Measurements from ENCODE around the gene CABLES1. TPM values are rescaled to one million over a fixed set of nuclear protein-coding genes. Genes with fewer than 3 reads are reported as not detected.

The CABLES1 gene
- total and polyA plus RNA-seq, 3 experiments from 2014 or later = 0.30 to 8.9 (median 8.0) TPM

DNA sequence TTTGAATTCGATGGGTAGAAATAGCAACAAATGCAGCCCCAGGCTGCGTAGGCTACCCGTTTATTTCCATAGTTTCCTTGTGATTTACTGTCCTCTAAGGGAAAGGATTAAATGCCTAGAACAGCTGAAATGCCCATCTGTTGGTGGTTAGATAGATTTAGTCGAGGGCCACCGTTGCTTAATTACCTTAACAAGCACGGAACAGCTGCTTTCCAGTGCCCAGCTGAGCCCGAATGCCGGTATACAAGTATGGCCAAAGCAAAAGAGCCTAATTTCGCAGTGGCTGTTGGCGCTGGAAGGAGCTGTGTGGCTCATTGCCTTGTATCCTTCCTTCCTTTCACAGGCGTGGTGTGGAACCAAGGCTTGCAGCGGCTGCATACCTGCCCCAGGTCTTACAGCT is 109.1 kb downstream of the CABLES1 start:
- Histone ChIP-seq H3K27me3 (ENCODE audit: insufficient read depth, low read length, poor library complexity, severe bottlenecking) (no peaks in the 10 kb centered on the region), H3K27ac (ENCODE audit: low read depth, low read length) (no peak overlapping the region), H3K9me3 (ENCODE audit: low read length) (no peaks in the 10 kb centered on the region), H3K4me3 (ENCODE audit: low read length) (no peak overlapping the region), H3K4me1 (ENCODE audit: insufficient read depth, low read length) (no peaks in the 10 kb centered on the region), H3K36me3 (ENCODE audit: insufficient read depth, low read length) (no peaks in the 10 kb centered on the region)
- H3K4me3 Mint-ChIP-seq = no peak overlapping the region
- no peaks in the 10 kb centered on the region for H3K36me3 Mint-ChIP-seq
- peaks cover 0 to 6% of the 10 kb centered on the region in 2 donors for H3K27me3 Mint-ChIP-seq
- no peak overlapping the region for H3K27ac Mint-ChIP-seq
- peaks cover 0 to 1% (median 0%) of the 10 kb centered on the region in 3 donors for H3K4me1 Mint-ChIP-seq
- no peaks in the 10 kb centered on the region for H3K9me3 Mint-ChIP-seq
- ChIA-PET CTCF (no interaction called here), POLR2A (no interaction called here)
- DNase-seq = no peak

DNA sequence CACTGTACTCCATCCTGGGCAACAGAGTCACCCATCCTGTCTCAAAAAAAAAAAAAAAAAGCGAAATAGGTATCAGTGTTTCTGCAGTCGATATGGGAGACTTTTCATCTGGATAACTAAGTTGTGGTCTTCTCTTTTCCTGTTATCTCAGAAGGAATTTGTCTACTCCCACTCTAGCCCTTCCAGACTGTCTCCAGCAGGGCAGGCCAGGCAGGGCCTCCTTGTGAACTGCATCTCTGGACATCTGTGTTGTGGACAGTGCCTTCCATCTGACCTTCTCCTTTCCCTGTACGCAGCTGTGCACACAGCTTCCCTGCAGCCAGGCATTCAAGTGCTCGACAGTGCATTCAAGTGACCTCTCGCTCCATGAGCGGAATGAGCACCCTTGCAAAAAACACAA is 110.2 kb downstream of the CABLES1 start:
- Histone ChIP-seq H3K4me3 (ENCODE audit: low read length) (no peak overlapping the region), H3K27ac (ENCODE audit: low read depth, low read length) (no peak overlapping the region), H3K36me3 (ENCODE audit: insufficient read depth, low read length) (no peaks in the 10 kb centered on the region), H3K4me1 (ENCODE audit: insufficient read depth, low read length) (no peaks in the 10 kb centered on the region), H3K9me3 (ENCODE audit: low read length) (no peaks in the 10 kb centered on the region), H3K27me3 (ENCODE audit: insufficient read depth, low read length, poor library complexity, severe bottlenecking) (no peaks in the 10 kb centered on the region)
- H3K36me3 Mint-ChIP-seq = no peaks in the 10 kb centered on the region
- POLR2A ChIA-PET = no interaction called here
- CTCF ChIA-PET = no interaction called here
- H3K27ac Mint-ChIP-seq = no peak overlapping the region
- H3K27me3 Mint-ChIP-seq = peaks cover 0 to 6% of the 10 kb centered on the region in 2 donors
- H3K9me3 Mint-ChIP-seq = no peaks in the 10 kb centered on the region
- no peak overlapping the region for H3K4me3 Mint-ChIP-seq
- H3K4me1 Mint-ChIP-seq = no peaks in the 10 kb centered on the region
- DNase-seq = no peak

DNA sequence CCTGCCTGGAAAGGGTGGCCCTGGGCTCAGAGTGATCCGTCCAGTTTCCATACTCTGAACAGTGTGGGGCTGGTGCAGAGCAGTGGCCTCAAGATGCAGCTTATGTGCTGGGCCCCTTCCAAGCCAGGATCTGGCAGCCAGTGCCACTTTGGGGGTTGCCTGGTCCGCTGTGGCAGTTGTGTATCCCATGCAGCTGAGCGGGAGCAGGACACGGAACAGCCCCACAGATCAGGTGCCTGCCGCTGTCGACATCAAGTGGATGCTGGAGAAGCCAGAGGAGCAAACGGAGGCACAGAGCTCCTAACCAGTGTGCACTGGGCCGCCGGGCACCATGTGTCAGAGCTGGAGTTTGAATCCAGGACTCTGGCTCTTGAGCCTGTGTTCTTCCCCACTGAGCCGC is 112.0 kb downstream of the CABLES1 start:
- H3K4me1 Mint-ChIP-seq = peaks cover 0 to 3% (median 0%) of the 10 kb centered on the region in 3 donors
- no peaks in the 10 kb centered on the region for H3K27me3 ChIP-seq (ENCODE audit: insufficient read depth, low read length, poor library complexity, severe bottlenecking)
- H3K27ac ChIP-seq (ENCODE audit: low read depth, low read length) = no peak overlapping the region
- no peaks in the 10 kb centered on the region for H3K36me3 Mint-ChIP-seq
- CTCF ChIA-PET = no interaction called here
- H3K9me3 Mint-ChIP-seq = no peaks in the 10 kb centered on the region
- no peak for DNase-seq
- no peak overlapping the region for H3K4me3 Mint-ChIP-seq
- POLR2A ChIA-PET = no interaction called here
- no peaks in the 10 kb centered on the region for H3K9me3 ChIP-seq (ENCODE audit: low read length)
- no peaks in the 10 kb centered on the region for H3K4me1 ChIP-seq (ENCODE audit: insufficient read depth, low read length)
- H3K27ac Mint-ChIP-seq = peak overlapping the region in 1 of 8 donors; percentile 79
- H3K36me3 ChIP-seq (ENCODE audit: insufficient read depth, low read length) = no peaks in the 10 kb centered on the region
- peaks cover 0 to 7% of the 10 kb centered on the region in 2 donors for H3K27me3 Mint-ChIP-seq
- H3K4me3 ChIP-seq (ENCODE audit: low read length) = no peak overlapping the region

DNA sequence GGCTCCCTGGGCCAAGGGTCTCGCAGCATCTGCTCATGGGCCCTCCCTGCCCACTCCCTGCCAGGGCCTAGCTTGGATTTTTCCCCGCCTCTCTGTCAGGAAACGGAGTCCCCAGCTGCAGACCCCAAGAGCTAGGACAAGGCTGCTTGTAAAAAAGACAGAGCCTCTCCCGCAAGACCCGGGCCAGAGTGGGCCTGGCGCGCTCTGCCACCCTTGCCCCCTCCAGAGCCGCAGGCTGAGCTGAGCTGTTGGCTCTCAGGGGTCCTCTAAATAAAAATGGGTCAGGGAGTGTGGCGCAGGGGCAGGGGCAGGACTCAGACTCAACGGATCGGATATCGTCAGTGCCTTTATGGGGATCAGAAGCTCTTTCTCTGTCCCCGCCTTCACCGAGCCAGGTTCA is 112.6 kb downstream of the CABLES1 start:
- Mint-ChIP-seq H3K4me3 (no peak overlapping the region), H3K27me3 (peaks cover 0 to 7% of the 10 kb centered on the region in 2 donors), H3K4me1 (peaks cover 0 to 3% (median 0%) of the 10 kb centered on the region in 3 donors), H3K9me3 (no peaks in the 10 kb centered on the region), H3K36me3 (no peaks in the 10 kb centered on the region), H3K27ac (no peak overlapping the region)
- Histone ChIP-seq H3K27me3 (ENCODE audit: insufficient read depth, low read length, poor library complexity, severe bottlenecking) (no peaks in the 10 kb centered on the region), H3K36me3 (ENCODE audit: insufficient read depth, low read length) (no peaks in the 10 kb centered on the region), H3K4me1 (ENCODE audit: insufficient read depth, low read length) (no peaks in the 10 kb centered on the region), H3K4me3 (ENCODE audit: low read length) (no peak overlapping the region), H3K9me3 (ENCODE audit: low read length) (no peaks in the 10 kb centered on the region), H3K27ac (ENCODE audit: low read depth, low read length) (no peak overlapping the region)
- DNase-seq = no peak
- CTCF ChIA-PET = no interaction called here
- POLR2A ChIA-PET = no interaction called here

DNA sequence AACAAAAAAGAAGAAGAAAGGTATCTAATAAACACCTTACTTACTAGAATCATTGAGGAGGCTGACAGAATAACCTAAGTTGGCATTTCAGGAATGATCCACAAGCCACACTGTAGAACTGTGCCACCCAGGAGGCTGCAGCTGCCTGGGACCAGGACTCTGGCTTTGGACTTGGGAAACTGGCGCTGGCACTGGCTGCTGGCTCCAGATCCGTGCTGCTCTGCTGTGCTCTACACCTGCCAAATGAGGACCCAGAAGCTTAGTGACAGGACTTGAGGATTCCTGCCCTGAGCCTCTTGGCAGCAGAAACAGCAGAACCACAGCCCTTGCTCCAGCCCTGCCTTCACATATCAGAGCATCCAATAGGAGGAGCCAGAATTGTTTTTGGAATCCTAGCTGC is 113.5 kb downstream of the CABLES1 start:
- H3K36me3 Mint-ChIP-seq = no peaks in the 10 kb centered on the region
- ChIA-PET CTCF (no interaction called here), POLR2A (no interaction called here)
- H3K9me3 Mint-ChIP-seq = no peaks in the 10 kb centered on the region
- peaks cover 0 to 3% (median 0%) of the 10 kb centered on the region in 3 donors for H3K4me1 Mint-ChIP-seq
- Histone ChIP-seq H3K27ac (ENCODE audit: low read depth, low read length) (no peak overlapping the region), H3K27me3 (ENCODE audit: insufficient read depth, low read length, poor library complexity, severe bottlenecking) (no peaks in the 10 kb centered on the region), H3K36me3 (ENCODE audit: insufficient read depth, low read length) (no peaks in the 10 kb centered on the region), H3K4me3 (ENCODE audit: low read length) (no peak overlapping the region), H3K4me1 (ENCODE audit: insufficient read depth, low read length) (no peaks in the 10 kb centered on the region), H3K9me3 (ENCODE audit: low read length) (no peaks in the 10 kb centered on the region)
- no peak overlapping the region for H3K4me3 Mint-ChIP-seq
- no peak for DNase-seq
- peaks cover 0 to 7% of the 10 kb centered on the region in 2 donors for H3K27me3 Mint-ChIP-seq
- peak overlapping the region in 1 of 8 donors; percentile 60 for H3K27ac Mint-ChIP-seq

DNA sequence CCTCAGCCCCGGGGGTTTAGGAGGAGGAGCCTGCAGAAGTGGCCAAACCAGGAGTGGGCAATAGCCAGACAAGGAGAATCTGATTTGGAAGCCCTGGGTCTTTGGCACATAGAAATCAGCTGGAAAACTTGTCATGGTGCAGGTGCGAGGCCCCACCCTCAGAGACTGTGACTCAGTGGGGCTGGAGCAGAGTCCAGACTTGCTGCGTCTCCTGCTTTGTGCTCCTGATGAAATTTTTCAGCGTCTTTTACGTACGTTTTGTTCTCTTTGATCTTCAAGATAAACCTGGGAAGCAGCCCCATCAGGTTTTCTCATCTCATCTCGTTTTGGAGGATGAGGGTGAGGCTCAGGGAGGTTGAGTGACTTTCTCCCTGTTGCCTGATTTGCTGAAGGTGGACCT is 114.1 kb downstream of the CABLES1 start:
- H3K9me3 ChIP-seq (ENCODE audit: low read length) = no peaks in the 10 kb centered on the region
- H3K4me1 ChIP-seq (ENCODE audit: insufficient read depth, low read length) = no peaks in the 10 kb centered on the region
- no peaks in the 10 kb centered on the region for H3K36me3 Mint-ChIP-seq
- H3K27me3 ChIP-seq (ENCODE audit: insufficient read depth, low read length, poor library complexity, severe bottlenecking) = no peaks in the 10 kb centered on the region
- POLR2A ChIA-PET = no interaction called here
- H3K27ac ChIP-seq (ENCODE audit: low read depth, low read length) = no peak overlapping the region
- no peak overlapping the region for H3K27ac Mint-ChIP-seq
- H3K4me3 ChIP-seq (ENCODE audit: low read length) = no peak overlapping the region
- peaks cover 0 to 3% (median 0%) of the 10 kb centered on the region in 3 donors for H3K4me1 Mint-ChIP-seq
- DNase-seq = no peak
- H3K36me3 ChIP-seq (ENCODE audit: insufficient read depth, low read length) = no peaks in the 10 kb centered on the region
- H3K9me3 Mint-ChIP-seq = no peaks in the 10 kb centered on the region
- H3K4me3 Mint-ChIP-seq = no peak overlapping the region
- peaks cover 0 to 7% of the 10 kb centered on the region in 2 donors for H3K27me3 Mint-ChIP-seq
- CTCF ChIA-PET = no interaction called here

DNA sequence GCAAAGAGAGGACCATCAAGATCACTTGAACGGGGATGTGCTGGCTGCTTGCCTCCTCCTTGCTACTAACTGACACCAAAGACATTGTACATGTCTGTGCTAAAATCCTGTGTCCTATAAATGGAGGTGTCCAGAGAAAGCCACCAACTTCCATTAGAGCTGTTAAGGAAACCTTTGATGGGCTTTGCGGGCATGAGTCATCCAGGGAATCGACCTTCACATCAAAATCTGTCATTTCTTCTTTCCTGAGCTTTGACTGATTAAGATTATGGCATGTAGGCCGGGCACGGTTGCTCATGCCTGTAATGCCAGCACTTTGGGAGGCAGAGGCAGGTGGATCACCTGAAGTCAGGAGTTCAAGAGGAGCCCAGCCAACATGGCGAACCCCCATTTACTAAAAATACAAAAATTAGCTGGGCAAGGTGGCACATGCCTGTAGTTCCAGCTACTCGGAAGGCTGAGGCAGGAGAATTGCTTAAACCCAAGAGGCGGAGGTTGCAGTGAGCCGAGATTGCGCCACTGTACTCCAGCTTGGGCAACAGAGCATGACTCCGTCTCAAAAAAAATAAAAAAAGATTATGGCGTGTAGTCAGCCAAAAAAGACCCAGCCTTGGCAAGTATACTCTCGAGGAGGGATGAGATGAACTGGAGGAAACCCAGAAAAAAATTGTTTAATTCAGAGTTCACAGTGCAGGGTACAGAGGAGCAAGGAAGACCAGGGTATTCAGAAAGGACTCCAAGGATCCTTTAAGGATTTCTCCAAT is 115.8 kb downstream of the CABLES1 start:
- no peak overlapping the region for H3K27ac ChIP-seq (ENCODE audit: low read depth, low read length)
- Mint-ChIP-seq H3K36me3 (no peaks in the 10 kb centered on the region), H3K27me3 (peaks cover 0 to 5% of the 10 kb centered on the region in 2 donors), H3K27ac (peak overlapping the region in 1 of 8 donors; percentile 32), H3K4me1 (peaks cover 0 to 3% (median 0%) of the 10 kb centered on the region in 3 donors), H3K4me3 (no peak overlapping the region), H3K9me3 (no peaks in the 10 kb centered on the region)
- no peaks in the 10 kb centered on the region for H3K4me1 ChIP-seq (ENCODE audit: insufficient read depth, low read length)
- CTCF ChIA-PET = no interaction called here
- POLR2A ChIA-PET = no interaction called here
- no peaks in the 10 kb centered on the region for H3K36me3 ChIP-seq (ENCODE audit: insufficient read depth, low read length)
- no peaks in the 10 kb centered on the region for H3K27me3 ChIP-seq (ENCODE audit: insufficient read depth, low read length, poor library complexity, severe bottlenecking)
- no peak for DNase-seq
- no peaks in the 10 kb centered on the region for H3K9me3 ChIP-seq (ENCODE audit: low read length)
- no peak overlapping the region for H3K4me3 ChIP-seq (ENCODE audit: low read length)

DNA sequence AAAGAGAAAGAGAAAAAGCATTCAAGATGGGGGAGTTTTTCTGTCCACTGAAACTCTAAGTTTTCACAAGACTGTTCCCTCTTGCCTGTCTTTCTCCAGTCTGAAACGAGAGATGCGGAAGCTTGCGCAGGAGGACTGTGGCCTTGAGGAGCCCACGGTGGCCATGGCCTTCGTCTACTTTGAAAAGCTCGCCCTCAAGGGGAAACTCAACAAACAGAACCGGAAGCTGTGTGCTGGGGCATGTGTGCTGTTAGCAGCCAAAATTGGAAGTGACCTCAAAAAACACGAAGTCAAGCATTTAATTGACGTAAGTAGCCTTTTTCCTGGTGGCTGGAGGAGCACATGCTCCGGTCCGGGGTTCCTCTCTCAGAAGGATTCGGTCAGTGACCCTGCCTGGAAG is 118.3 kb downstream of the CABLES1 start:
- Mint-ChIP-seq H3K4me1 (peaks cover 4 to 5% (median 5%) of the 10 kb centered on the region in 3 donors), H3K36me3 (no peaks in the 10 kb centered on the region), H3K27ac (no peak overlapping the region), H3K9me3 (no peaks in the 10 kb centered on the region), H3K27me3 (peaks cover 0 to 5% of the 10 kb centered on the region in 2 donors), H3K4me3 (no peak overlapping the region)
- CTCF ChIA-PET = no interaction called here
- peaks cover 8% of the 10 kb centered on the region for H3K4me1 ChIP-seq (ENCODE audit: insufficient read depth, low read length)
- no peak overlapping the region for H3K27ac ChIP-seq (ENCODE audit: low read depth, low read length)
- H3K4me3 ChIP-seq (ENCODE audit: low read length) = no peak overlapping the region
- H3K36me3 ChIP-seq (ENCODE audit: insufficient read depth, low read length) = no peaks in the 10 kb centered on the region
- POLR2A ChIA-PET = no interaction called here
- DNase-seq = no peak
- H3K9me3 ChIP-seq (ENCODE audit: low read length) = no peaks in the 10 kb centered on the region
- H3K27me3 ChIP-seq (ENCODE audit: insufficient read depth, low read length, poor library complexity, severe bottlenecking) = no peaks in the 10 kb centered on the region

Measured in CD8-positive, alpha-beta memory T cell (primary cell).